Measurements from ENCODE around the gene ROPN1L. TPM values are rescaled to one million over a fixed set of nuclear protein-coding genes. Genes with fewer than 3 reads are reported as not detected.

Gene ROPN1L
- polyA plus RNA-seq, 1 donor from 2014 or later: 0.48 TPM

DNA sequence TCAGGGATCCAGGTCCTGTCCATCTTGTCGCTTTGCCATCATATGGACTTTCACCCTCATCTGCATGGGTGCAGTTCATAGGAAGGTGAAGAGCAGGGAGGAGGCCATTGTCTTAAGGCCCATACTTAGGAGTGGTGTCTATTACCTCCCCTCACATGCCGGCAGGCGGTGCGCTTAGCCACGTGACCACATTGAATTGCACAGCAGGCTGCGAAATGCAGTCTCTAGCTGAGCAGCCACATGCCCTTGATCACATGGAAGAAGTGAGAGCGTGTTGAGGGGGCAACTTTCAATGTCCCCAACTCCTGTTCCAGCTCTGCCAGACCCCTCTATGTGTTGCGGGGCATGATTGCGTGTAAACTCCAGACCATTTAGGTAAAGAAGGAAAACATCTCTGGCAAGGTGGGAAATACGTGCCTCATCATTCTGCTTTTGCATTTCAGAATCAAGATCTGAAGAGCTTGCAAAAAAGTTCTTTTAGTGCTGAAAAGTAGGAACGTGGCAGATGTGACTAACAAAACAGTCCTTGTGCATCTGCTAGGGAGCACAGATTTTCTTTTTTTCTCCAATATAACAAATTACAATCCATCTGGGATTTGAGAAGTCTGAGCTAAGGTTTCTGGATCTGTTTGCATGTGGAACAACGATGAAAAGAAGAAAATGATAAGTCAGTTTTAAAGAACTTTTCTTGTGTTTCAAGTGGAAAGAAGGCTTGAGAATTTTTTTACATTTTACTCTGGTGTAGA is 34.4 kb downstream of the ROPN1L start:
- H3K27ac Mint-ChIP-seq: no peak overlapping the region
- peaks cover 0 to 7% (median 2%) of the 10 kb centered on the region in 3 donors for H3K4me1 Mint-ChIP-seq
- no peak overlapping the region for H3K4me3 Mint-ChIP-seq
- peaks cover 4% of the 10 kb centered on the region for H3K27me3 Mint-ChIP-seq
- H3K36me3 Mint-ChIP-seq: peaks cover 3% of the 10 kb centered on the region
- peaks cover 0 to 8% (median 0%) of the 10 kb centered on the region in 3 donors for H3K9me3 Mint-ChIP-seq

DNA sequence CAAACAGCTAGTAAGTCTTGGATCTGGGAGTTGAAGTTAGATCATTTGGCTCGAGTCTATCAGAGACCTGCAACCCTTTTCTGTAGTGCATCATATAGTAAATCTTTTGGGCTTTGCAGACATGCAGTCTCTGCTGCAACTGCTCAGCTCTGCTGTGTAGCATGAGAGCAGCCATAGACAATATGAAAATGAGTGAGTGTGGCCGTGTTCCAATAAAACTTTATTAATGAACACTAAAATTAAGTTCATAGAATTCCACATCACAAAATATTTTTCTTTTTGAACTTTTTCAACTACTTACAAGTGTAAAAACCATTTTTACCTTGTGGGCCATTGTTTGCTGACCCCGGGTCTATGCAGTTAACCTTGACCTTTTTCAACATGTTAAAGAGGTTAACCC is 35.2 kb downstream of the ROPN1L start:
- Mint-ChIP-seq H3K4me1 (peaks cover 6 to 12% (median 9%) of the 10 kb centered on the region in 3 donors), H3K9me3 (peaks cover 0 to 8% (median 0%) of the 10 kb centered on the region in 3 donors), H3K27ac (no peak overlapping the region), H3K27me3 (peaks cover 4% of the 10 kb centered on the region), H3K4me3 (no peak overlapping the region), H3K36me3 (peaks cover 3% of the 10 kb centered on the region)

DNA sequence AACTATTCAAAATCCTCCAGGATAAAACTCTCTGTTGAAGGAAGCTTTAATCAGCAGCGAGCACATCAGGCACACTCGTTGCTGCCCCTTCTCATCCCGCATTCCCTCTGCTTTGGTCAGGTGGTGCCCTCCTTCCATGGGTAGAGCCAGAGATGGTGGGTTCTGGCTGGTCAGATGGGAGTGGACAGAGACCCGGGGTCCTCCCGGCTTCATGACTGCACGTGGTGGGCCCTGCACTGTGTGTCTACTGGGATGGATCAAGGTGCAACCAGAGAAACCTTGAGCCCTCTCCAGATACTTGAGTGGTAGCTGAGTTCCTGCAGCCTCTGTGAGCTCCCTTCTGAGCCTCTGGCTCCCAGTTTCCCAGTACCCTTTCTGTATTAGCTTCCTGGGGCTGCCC is 36.3 kb downstream of the ROPN1L start:
- peaks cover 4% of the 10 kb centered on the region for H3K27me3 Mint-ChIP-seq
- H3K27ac Mint-ChIP-seq: no peak overlapping the region
- H3K9me3 Mint-ChIP-seq: peaks cover 0 to 8% (median 0%) of the 10 kb centered on the region in 3 donors
- peaks cover 15 to 16% (median 16%) of the 10 kb centered on the region in 3 donors for H3K4me1 Mint-ChIP-seq
- H3K4me3 Mint-ChIP-seq: no peak overlapping the region
- peaks cover 3% of the 10 kb centered on the region for H3K36me3 Mint-ChIP-seq

DNA sequence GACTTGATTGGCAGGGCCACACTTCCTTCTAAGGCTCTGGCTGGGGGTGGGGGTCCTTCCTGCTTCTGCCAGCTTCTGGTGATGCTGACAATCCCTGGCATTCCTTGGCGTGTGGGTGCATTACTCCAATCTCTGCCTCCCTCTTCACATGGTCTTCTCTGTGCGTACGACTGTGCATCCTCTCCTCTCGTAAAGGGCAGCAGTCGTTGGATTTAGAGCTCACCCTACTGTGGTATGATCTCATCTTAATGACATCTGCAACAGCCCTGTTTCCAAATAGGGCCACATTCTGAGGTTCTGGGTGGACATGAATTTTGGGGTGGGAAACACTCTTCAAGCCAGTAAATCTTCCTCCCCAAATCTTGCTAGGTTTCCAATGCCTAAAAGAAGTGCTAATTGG is 36.8 kb downstream of the ROPN1L start:
- Mint-ChIP-seq H3K27ac (no peak overlapping the region), H3K9me3 (peaks cover 0 to 8% (median 0%) of the 10 kb centered on the region in 3 donors), H3K36me3 (peaks cover 3% of the 10 kb centered on the region), H3K27me3 (peaks cover 4% of the 10 kb centered on the region), H3K4me1 (peaks cover 15 to 16% (median 16%) of the 10 kb centered on the region in 3 donors), H3K4me3 (no peak overlapping the region)

DNA sequence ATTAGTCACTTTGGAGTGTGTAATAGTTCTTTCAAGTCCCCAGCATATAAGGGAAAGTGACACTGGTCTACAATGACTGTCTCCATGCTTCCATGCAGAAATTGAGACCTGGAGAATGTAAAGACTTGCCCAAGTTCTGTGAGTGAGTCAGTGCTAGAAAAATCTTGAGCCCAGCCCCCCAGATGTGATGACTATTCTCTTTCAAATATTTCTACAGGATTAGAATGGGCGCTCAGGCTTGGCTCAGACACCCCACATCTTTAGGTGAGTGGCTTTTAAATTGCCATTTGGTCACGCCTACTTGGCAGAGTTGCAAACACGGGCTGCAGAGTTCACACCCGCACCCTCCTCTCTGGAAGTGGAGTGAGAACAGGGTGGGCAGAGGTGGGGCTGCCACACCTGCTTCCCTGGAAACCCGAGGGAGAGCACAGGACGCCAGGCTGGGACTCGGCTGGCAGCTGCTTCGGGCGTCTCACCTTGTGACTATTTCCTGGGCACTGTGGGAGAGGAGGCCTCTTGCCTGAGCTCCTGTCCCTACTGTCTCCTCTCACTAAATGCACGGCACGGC is 37.6 kb downstream of the ROPN1L start:
- Mint-ChIP-seq H3K9me3 (peaks cover 0 to 8% (median 0%) of the 10 kb centered on the region in 3 donors), H3K4me1 (peaks cover 15 to 16% (median 16%) of the 10 kb centered on the region in 3 donors), H3K27ac (no peak overlapping the region), H3K4me3 (no peak overlapping the region), H3K27me3 (peaks cover 6% of the 10 kb centered on the region), H3K36me3 (peaks cover 3% of the 10 kb centered on the region)

DNA sequence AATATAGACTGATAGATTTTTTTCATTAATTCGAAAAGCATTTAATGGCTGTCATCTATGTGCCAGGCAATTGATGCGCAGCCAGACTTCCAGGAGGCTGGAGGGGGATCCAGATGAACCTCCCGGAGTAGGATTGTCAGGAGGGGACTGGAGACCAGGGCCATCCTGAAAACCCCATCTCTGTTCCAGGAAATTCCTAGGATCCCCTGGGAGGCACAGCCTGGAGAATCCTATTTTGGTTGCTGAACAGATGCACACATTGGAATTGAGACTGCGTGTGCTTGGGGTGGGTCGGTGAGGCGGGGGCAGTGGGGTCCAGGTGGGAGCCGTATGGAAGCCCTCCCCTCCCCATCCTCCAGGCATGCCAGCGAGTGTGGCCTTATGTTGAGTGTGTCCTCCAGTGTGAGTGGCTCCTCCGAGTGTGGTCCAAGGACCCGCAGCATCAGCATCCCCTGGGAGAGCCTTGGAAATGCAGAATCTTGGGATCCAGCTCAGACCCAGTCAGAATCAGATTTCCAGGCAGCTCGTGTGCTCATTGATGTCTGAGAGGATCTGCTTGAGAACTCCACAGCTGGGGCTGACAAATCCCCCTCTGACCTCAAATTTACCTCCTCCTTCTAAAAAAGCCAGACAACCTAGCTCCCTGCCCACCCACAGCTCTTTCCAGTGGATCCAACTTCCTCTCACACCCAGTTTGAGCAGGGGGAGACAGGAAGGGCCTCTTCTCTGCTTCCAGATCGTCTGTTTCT is 38.7 kb downstream of the ROPN1L start:
- H3K4me1 Mint-ChIP-seq: peaks cover 15 to 16% (median 16%) of the 10 kb centered on the region in 3 donors
- H3K27ac Mint-ChIP-seq: no peak overlapping the region
- H3K27me3 Mint-ChIP-seq: peaks cover 6% of the 10 kb centered on the region
- H3K9me3 Mint-ChIP-seq: peaks cover 0 to 5% (median 0%) of the 10 kb centered on the region in 3 donors
- peaks cover 2% of the 10 kb centered on the region for H3K36me3 Mint-ChIP-seq
- H3K4me3 Mint-ChIP-seq: no peak overlapping the region

DNA sequence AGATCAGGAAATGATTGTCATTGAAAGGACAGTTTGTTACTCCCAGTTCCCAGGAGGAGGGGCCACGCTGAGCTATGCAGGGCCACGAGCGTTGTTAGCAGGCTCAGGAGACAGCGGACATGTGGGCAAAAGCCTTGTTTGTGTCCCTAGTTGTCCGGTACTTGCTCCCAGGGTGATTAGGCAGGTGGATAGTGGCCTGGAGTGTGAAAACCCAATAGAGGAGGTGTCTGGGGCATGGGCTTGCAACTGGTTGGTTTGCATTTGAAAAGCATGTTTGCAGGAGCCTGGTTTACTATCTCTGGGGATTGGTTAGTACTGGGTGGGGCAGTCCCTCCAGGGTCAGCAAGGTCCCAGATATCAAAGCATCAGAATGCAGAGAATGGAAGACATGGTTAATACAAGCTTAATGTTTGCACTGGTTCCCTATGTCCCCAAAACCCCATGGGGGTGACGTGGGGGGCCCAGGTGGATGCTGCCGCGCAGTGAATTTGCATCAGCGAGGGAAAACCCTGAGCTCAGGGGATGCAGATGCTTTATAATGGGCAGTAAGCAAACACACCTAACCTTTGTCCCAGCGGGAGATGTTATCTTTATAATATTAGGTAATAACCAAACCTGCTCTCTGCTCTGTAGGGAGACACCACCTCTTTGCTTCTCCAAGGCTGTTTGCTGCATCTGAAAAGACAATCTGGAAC is 39.7 kb downstream of the ROPN1L start:
- H3K27ac Mint-ChIP-seq: no peak overlapping the region
- H3K27me3 Mint-ChIP-seq: peaks cover 6% of the 10 kb centered on the region
- H3K4me1 Mint-ChIP-seq: peaks cover 15 to 16% (median 16%) of the 10 kb centered on the region in 3 donors
- peaks cover 2% of the 10 kb centered on the region for H3K36me3 Mint-ChIP-seq
- H3K9me3 Mint-ChIP-seq: peaks cover 0 to 2% (median 0%) of the 10 kb centered on the region in 3 donors
- peak overlapping the region in 2 of 4 donors; percentile 72 to 75 for H3K4me3 Mint-ChIP-seq

DNA sequence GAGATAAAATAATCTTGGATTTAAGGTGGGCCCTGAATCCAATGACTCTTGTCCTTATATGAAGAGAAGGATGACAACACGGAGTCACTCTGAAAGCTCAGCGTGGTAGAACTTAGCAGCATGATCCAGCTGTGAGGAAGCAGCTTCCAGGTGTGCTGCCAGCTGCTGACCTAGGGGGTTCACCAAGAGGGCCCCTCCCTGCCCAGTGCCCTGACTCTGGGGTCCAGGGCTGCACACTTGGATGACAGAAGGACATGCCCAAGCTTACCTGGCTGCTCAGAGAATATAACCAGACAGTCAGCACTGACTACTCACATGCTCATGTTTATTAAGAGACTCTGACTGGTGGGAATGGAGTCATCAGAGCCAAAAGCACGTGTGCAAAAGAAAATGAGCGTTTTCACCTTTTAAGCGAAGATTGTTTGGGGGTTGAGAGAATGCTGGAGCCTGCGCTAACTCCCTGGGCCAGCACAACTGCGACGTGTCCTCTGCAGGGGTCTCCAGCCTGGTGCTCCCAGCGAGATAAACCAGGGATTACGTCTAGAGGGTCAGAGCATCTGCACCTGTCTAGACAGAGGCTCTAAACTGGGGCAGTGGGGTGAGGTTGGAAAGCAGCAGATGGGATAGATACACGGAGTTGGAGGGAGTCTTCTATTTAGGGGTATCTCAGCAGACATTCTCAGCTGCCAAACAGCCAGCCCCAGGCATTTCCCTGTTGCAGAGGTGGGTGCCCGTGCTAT is 41.3 kb downstream of the ROPN1L start:
- H3K4me1 Mint-ChIP-seq: peaks cover 15 to 18% (median 16%) of the 10 kb centered on the region in 3 donors
- peaks cover 6% of the 10 kb centered on the region for H3K27me3 Mint-ChIP-seq
- H3K27ac Mint-ChIP-seq: peak overlapping the region in 1 of 3 donors; percentile 36
- no peaks in the 10 kb centered on the region for H3K36me3 Mint-ChIP-seq
- H3K9me3 Mint-ChIP-seq: no peaks in the 10 kb centered on the region
- H3K4me3 Mint-ChIP-seq: no peak overlapping the region

DNA sequence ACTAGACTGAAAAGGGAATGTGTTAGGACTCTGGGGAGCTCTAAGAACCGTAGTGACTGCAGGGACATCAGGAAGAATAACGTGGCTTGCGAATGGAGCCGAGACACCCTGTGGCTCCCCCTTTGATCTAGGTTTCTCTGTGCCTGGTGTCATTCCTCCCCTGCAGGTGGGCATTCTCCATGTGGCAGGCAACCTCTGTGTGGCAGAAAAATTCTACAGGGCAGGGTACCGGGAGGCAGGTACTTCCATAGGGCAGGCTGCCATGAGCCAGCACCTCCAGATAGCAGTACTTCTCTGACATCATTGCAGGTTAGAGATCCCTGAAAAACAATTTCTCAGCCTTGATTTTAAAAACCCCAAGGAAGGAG is 43.1 kb downstream of the ROPN1L start:
- Mint-ChIP-seq H3K9me3 (no peaks in the 10 kb centered on the region), H3K36me3 (no peaks in the 10 kb centered on the region), H3K27ac (no peak overlapping the region), H3K4me1 (peaks cover 22 to 26% (median 26%) of the 10 kb centered on the region in 3 donors), H3K27me3 (peaks cover 6% of the 10 kb centered on the region), H3K4me3 (no peak overlapping the region)

DNA sequence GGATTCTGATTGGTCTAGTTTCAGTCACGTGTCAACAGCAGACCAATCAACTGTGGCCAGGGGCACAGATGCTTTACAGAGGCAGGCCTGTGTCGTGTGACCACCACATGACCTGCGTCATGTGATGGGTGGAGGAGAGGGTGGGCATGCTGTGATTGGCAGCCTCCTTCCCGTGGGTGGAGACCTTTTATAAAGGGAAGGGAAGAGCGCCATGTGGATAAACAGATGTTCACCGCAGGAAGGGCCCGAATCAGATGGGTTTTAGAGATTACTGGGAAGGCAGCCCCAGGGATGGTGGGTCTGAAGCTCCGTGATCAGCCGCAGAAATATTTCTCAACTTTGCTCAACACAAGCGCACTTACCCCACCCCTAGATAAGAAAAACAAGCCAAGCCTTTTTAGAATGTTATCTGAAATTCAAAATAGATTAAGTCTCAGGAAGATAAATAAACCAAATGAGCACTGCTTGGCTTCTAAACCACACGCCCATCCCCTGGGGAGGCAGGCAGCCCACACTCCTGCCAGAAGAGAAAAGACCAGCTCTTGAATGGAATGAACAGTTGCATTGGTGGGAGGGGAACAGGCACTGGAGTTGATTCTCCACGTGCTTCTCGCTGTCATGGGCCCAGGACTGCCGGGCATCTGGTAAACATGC is 43.6 kb downstream of the ROPN1L start:
- Mint-ChIP-seq H3K27me3 (peaks cover 6% of the 10 kb centered on the region), H3K4me3 (no peak overlapping the region), H3K4me1 (peaks cover 27 to 31% (median 31%) of the 10 kb centered on the region in 3 donors), H3K9me3 (no peaks in the 10 kb centered on the region), H3K36me3 (no peaks in the 10 kb centered on the region), H3K27ac (no peak overlapping the region)

DNA sequence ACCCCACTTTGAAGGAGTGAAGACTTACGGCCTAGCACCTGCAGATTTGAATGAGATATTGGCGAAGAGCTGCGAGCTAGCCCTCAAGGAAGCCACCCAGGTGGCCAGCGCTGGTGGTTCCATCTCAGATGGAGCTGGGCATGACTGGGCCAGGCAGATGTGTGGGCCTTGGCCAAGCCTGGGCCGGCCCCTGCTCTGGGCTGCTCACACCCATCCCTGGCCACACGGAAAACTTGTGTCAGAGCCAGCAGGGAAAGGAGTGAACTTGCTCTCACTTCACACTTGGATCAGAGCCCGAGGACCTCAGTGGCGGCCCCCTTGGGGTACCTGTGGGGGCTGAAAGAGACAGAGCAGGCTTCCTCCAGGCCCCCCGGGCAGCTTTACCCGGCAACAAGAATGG is 44.2 kb downstream of the ROPN1L start:
- Mint-ChIP-seq H3K27ac (no peak overlapping the region), H3K36me3 (no peaks in the 10 kb centered on the region), H3K4me3 (no peak overlapping the region), H3K9me3 (no peaks in the 10 kb centered on the region), H3K27me3 (peaks cover 1% of the 10 kb centered on the region), H3K4me1 (peaks cover 33 to 37% (median 33%) of the 10 kb centered on the region in 3 donors)

DNA sequence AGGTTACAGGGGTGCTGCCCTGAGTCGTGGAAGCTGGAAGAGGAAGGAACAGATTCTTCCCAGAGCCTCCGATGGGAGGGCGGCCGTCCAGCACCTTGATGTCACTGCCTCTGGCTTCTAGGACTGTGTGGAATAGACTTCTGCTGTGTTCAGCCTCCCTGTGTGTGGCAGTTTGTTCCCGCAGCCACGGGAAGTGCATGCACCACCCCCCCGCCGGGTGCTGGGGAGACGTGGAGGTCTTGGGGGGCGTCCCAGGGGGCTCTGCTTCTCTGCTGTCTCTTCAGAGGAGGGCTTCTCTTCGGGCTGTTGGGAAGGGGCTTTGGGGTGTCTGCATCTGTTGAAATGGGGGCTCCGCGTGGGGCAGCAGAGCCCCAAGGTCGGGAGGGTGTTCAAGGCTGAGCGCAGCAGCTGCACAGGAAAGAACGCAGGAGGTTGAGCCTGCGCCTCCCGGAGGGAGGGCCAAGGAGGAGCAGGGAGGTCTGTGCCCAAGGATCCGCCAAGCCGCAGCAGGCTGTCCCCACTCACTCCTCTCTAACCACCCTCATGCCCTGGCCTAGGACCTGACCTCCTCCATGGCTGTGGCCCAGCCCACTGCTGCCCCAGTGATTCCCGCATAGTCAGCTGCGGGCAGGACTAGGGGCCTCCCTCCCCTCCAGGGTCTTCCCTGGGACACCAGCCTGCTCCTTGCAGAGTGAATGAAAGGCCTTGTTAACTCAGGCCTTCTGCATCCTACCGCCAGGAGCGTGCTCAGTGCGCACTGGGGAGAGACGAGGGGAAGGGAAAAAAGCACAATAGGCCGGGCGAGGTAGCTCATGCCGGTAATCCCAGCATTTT is 45.0 kb downstream of the ROPN1L start:
- no peaks in the 10 kb centered on the region for H3K36me3 Mint-ChIP-seq
- peaks cover 26 to 35% (median 26%) of the 10 kb centered on the region in 3 donors for H3K4me1 Mint-ChIP-seq
- no peak overlapping the region for H3K4me3 Mint-ChIP-seq
- H3K9me3 Mint-ChIP-seq: no peaks in the 10 kb centered on the region
- no peak overlapping the region for H3K27ac Mint-ChIP-seq
- peaks cover 1% of the 10 kb centered on the region for H3K27me3 Mint-ChIP-seq

DNA sequence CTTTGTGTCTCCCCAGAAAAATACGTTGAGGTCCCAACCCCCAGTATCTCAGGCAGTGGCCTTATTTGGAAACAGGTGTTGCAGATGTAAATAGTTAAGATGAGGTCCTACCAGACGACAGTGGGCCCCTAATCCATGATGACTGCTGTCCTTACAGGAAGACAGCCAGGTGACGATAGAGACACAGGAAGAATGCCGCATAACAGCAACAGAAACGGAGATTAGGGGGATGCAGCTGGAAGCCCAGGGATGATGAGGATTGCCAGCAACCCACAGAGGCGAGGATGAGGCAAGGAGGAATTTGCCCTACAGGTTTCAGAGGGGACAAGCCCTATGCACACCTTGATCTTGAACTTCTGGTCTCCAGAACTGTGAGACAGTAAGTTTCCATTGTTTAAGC is 46.5 kb downstream of the ROPN1L start:
- Mint-ChIP-seq H3K27ac (no peak overlapping the region), H3K9me3 (no peaks in the 10 kb centered on the region), H3K27me3 (peaks cover 1% of the 10 kb centered on the region), H3K4me3 (no peak overlapping the region), H3K36me3 (no peaks in the 10 kb centered on the region), H3K4me1 (peaks cover 25 to 27% (median 25%) of the 10 kb centered on the region in 3 donors)

All from IgD-negative memory B cell (primary cell).